ENCODE data around the gene FYB1.

DNA sequence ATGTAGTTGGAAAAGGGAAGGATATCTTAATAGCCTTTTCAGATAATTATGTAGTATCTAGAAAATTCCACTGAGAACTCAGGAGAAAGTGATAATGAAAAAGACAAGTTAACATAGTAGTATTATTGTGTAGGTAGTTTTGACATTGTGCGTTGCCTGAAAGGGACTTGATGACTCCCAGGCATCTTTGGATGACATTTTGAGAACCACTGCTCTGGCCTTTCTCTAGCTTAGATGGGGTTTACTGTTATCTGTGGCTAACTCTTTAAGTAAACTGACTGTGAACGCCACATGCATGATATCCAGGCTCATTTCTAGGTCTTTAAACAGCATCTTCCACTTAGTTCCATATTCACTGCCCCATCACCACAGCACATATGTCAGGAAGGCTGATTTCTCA is 14.4 kb upstream of the FYB1 start:
- TF ChIP-seq CTCF (IDR thresholded peaks at IDR 0.05): no peak
- TF ChIP-seq POLR2A (IDR thresholded peaks at IDR 0.05): no peak
- no peak for TF ChIP-seq POLR2AphosphoS5 (IDR thresholded peaks at IDR 0.05)

Measured in stomach (tissue), 4 donors.